GM18909 (cell line): ENCODE results near the gene AGBL4.

Experiments used
- ATAC-seq: cut with Tn5 transposase; IDR thresholded peaks from one replicate; pipeline ENCODE4 v1.9.1; 2021; ENCODE audit warnings: mild to moderate bottlenecking; ENCODE audit not compliant: unreplicated experiment, poor library complexity

AGBL4 gene

DNA sequence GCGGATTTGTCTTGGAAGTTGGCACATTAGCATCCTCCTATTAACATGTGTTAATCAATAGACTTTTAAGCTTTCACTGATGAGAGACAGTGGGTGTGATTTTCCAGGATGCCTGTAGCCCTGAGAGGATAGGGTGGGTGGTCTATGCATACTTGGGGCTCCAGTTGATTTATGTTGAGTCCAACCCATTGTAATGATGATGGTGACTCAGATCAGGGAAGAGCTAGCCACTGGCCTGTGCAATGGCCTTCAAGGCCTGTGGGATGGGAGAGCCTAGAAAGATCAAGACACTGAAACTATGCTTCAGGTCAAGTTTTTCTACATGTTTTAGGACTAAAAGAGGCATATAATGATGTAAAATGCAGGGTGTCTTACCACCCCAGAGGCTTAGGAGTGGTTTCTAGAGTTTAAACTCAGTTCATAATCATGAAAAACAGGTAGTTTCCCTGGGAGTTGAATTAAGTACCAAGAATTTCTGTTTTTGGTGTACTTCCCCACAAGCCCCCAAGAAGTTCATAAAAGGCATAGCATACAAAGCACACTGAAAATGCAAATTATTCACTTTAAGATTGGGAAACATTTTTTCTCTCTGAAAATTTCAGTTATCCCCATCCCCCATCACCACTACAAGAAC lies 1267.0 kb downstream of the AGBL4 start:
- peak; percentile 43 for ATAC-seq

DNA sequence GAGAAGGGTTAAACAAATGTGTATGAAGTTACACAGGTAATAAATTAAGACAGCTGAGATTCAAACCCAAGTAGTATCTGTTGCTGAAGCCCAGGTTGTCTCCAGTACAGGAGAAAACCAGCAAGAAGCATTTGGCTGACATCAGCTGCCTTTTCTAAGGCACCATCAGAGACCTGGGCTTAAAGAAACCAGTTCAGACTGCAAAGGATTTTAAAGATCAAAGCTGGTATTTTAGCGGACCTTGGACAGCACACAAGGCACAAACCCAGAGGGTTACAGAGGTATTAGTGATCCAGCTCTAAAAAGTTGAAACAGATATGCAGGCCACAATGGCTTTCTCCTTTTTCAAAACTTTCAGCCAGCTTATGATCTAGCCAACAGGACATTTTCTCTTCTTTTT lies 1270.5 kb downstream of the AGBL4 start:
- ATAC-seq, result no peak

DNA sequence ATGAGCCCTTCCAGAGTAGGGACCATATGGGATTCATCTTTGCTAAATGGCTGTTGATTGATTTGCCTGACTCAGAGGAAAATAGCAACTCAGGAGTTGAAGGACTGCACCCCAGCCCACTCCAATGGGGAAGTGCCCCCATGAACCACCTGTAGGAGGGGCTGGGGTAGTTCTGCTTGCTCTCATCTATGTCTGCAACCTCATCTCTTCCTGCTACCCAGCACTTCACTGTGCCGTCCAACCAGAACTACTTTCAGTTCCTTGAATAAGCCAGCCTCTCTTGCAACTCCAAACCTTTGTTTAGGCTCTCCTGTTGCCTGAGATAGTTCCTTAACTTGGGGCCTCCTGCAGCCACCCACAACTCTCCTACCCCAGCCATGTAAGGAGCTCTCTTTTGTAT lies 1273.6 kb downstream of the AGBL4 start:
- peak; percentile 95 for ATAC-seq

DNA sequence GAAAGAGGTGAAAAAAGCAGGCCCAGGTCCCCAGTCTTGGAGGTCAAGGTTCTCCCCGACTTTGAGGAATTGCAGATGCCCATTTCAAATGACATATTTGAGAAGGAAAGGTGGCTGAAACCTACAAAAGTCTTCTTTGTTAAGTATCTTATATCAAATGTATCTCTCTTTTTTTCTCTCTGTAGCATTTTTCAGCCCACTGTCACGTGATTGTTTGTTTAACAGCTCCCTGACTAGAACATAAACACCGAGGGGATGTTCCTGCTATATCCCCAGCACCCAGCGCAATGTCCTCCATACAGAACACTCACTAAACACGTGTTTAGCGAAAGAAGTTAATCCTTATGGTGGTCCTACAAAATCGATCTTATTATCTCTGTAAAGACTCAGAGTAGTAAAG lies 1274.7 kb downstream of the AGBL4 start:
- no peak for ATAC-seq

DNA sequence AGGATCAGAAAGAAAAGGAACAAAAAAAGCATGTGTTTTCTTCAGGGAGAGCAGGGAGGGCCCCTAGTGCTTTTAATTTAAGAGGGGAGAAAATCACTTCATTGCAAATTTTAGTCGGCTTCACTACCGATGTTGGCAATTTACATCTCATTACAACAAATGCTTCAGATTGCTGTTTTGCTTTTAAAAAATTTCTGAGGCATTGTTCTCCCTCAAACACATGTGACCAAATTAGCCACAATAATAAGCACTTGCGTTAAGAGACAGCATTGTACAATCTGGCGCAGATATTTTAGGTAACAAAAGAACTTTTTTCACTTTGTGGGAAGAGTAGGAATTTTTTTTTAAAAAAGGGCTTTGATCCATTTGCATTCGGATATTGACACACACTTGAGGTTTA lies 1276.8 kb downstream of the AGBL4 start:
- ATAC-seq, result no peak

DNA sequence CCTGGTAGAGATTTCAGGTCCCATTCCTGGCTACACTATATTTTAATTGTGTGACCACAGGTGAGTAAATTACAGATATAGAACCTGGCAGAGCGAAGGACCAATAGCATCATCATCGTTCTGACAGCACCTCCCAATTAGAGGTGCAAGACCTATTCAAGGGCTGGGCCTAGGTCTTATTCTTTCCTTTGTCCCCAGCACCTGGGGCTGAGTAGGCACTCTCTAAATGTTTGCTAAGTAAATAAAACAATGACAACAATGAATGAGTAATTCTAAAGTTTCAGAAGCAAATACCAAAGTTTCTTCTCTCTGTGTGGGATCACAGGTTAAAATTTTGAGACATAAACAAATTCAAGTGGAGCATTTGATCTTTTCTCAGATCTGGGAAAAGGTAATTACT lies 1279.7 kb downstream of the AGBL4 start:
- no peak for ATAC-seq

- no peak for ATAC-seq
Observed at GRCh38 chr1:48743480-48743879, 1280.3 kb downstream of the AGBL4 start.

DNA sequence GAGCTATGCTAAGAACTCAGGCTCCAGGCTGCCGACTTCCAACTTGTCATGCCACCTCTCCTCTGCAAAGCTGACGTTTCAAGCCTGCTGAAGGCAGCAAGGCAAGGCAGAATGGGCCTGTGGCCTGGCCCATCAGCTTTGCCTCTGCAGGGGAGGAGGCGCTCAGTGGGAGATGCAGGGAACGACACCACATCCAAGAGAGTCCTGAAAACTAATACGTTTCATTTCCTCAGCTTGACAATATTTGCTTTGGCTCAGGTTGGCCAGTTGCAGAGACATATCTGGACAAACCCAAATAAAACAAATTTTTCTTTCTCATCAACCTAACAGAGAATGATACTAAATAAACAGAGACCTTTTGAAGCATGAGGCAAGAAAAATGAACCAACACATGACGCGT lies 1282.4 kb downstream of the AGBL4 start:
- ATAC-seq, result no peak

- no peak for ATAC-seq
Observed at GRCh38 chr1:48740621-48741020, 1283.1 kb downstream of the AGBL4 start.

DNA sequence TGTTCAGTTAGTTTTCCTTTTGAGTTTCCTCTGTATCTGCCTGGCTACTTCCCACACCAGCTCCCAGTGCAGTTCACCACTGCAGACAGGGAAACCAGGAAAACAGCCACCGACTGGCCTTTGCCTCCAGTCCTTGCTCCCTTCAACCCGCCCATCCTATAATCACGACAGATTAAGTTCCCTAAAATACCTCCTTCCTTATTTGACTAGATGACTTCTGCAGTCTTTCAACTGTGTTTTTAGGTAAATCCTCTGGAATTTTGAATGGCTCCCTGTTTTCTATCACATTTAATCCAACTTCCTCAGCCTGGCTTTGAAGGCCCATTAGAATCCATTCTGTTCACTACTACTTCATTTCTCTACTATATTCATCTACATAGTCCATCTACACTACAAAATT lies 1284.7 kb downstream of the AGBL4 start:
- ATAC-seq, result no peak

GRCh38 chr1:48738356-48738755 lies 1285.4 kb downstream of the AGBL4 start:
- no peak for ATAC-seq

- no peak for ATAC-seq
Observed at GRCh38 chr1:48735796-48736195, 1288.0 kb downstream of the AGBL4 start.

- peak; percentile 69 for ATAC-seq
Observed at GRCh38 chr1:48730164-48730910, 1293.4 kb downstream of the AGBL4 start.

DNA sequence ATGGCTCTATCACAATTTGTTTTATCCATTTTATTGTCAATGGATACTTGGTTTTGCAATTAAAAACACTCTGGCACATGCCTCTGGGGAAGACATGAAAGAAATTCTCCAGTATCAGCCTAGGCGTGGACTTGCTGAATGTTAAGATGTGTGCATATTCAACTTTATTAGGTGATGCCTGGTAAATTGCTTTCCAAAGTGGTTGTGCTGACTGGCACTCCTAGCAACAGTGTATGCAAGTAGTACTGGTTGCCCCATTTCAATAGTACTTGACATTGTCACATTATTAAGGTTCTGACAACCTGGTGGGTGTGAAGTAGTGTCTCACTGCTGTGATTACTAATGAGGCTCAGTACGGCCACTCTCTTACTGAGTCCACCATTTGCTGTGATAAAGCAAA lies 1295.2 kb downstream of the AGBL4 start:
- ATAC-seq, result no peak

DNA sequence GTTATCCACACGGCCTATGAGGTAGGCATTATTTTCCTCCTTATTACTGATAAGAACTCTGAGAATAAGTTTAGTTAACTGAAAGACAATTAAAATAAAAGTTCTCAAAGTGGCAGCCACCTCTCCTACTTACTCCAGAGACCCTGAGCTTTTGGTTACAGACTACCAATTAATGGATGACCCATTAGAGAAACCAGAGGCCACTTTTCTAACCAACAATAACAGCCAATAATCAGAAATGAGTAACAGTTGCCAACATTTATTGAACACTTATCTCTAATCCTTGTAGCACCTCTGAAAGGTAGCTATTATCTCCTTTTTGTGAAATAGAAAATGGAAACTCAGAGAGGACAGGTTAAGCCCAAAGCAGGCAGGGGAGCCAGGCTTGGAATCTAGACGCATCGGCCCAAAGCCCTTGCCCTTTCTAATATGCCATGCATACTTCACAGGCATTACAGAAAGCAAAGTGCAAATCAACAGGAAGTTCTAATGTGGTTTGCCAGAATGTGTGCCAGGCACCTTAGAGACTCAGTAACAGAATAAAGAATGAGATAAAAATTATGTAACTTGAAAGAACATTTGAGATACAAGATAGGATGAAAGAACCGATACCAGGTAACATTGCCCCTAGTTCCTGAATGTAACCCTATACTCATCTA lies 1297.1 kb downstream of the AGBL4 start:
- ATAC-seq, result peak; percentile 66

- ATAC-seq, result no peak
Observed at GRCh38 chr1:48726139-48726538, 1297.6 kb downstream of the AGBL4 start.

DNA sequence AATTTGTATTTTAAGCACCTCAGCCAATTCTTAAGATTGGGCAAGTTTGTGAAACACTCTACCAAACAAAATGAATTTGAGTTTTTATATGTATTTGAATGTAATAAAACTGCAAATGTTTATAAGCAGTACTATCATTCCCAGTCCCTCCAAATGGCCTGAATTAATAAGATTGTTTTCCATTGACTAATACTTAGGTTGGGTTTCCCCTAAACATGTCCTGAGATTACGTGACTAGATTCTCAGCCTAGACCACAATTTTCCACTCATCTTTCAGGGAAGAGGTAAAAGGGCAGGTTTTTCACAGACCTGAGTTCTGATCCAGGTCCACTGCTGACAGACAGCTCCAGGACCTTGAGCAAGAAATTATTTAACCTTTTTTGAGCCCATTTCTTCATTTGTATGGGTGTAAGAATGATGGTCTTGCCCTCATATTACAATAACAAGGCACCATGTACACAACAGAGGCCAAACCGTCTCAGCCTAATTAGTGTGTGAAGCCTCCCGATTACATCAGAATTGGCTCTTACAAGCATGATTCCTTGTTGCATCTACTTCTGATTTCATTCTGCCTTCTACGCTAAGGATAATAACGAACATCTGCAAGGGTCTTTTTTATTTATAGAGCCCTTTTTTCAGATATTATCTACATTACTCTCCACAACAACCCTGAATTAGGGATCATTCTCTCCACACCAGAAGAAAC lies 1298.3 kb downstream of the AGBL4 start:
- no peak for ATAC-seq

- ATAC-seq, result no peak
Observed at GRCh38 chr1:48720929-48721328, 1302.8 kb downstream of the AGBL4 start.

DNA sequence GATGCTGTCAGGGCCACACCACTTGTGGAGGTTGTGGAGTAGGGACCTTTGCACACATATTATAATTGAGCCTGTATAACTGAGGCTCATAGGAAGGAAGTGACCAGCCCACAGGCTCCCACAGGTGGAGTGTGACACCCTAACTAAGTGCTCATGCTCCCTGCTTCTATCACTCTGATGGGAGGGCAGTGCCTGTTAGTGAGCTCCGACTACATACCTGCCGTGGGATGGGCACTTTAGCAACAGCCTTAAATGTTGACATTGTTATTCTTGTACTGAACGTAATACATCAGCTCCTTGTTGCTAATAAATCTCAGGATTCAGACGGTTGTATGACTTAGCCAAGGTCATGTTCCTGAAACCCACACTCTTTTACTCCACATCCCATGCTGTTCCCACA lies 1305.0 kb downstream of the AGBL4 start:
- no peak for ATAC-seq

GRCh38 chr1:48718116-48718630 lies 1305.6 kb downstream of the AGBL4 start:
- no peak for ATAC-seq

GRCh38 chr1:48717082-48717481 lies 1306.7 kb downstream of the AGBL4 start:
- no peak for ATAC-seq
